GM18907 (cell line): ENCODE results near the gene COPG2.

Experiments
- ATAC-seq: cut with Tn5 transposase; IDR thresholded peaks from one replicate; pipeline ENCODE4 v1.9.1; 2021; ENCODE audit warnings: mild to moderate bottlenecking, moderate library complexity; ENCODE audit not compliant: unreplicated experiment

The COPG2 gene

GRCh38 chr7:130476297-130477150, 192.0 kb downstream of the COPG2 start:
- peak; percentile 90 for ATAC-seq

DNA sequence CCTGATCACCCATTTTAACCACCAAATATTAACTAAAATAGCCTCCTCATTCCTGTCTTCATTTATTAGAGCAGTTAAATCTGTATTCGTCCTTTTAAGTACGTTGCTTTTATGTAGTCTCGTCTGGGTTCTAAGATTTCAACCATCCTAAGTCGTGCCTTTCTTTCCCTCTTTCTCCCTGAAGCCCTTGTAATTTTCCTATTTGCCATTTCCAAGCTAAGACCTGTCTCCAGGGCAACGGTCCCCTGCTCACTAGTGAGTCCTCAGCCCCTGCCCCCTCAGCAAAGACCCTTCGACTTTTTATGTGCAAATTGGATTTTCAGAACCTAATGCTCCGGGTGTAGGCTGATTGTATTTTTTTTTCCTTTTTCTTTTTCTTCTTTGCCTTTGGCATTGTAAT, 192.8 kb downstream of the COPG2 start:
- ATAC-seq: no peak

DNA sequence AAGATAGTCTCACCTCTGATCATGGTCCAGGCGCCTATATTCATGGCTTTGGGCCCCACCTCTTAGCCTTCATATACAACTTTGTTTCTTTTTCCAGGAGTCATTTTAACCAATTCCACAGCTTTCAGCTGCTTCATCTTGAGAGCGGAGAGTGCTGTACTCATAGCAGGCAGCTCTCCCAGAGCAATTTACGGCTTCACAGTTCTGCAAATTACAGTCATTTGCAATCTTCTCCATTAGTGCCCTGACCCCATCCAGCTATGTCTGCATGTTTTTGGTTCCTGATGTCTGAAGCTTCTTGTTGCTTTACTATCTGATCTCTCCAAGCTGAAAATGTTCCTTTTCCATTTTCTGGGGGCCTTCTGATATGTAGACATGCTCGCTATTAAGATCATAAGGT, 194.7 kb downstream of the COPG2 start:
- no peak for ATAC-seq

DNA sequence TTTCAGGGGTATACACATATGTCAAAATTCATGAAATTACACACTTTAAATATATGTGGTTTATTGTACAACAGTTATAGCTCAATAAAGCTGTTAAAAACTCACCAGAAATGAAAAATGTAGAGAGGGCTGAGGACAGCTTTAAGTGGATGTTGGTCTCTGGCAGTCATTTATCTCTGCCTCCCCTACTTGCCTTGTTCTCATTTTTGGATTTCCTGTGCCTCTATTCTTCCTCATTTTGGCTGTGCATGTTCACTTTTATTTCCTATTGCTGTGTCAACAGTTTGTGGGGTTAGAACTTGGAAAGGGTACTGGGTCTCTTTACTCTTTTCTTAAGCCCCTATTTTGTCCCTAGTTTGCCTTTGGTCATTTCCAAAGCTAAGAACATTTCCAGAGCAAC, 195.3 kb downstream of the COPG2 start:
- no peak for ATAC-seq

DNA sequence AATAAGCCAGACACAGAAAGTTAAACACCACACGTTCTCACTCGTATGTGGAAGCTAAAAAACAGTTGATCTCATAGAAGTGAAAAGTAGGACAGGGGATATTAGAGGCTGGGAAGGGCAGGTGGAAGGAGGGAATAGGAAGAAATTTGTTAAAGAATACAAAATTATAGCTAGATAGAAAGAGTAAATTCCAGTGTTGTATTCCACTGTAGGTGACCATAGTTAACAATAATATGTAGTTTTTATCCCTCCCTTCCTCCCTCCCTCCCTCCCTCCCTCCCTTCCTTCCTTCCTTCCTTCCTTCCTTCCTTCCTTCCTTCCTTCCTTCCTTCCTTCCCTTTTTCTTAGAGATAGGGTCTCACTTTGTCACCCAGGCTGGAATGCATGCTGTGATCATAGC, 196.6 kb downstream of the COPG2 start:
- ATAC-seq: no peak

DNA sequence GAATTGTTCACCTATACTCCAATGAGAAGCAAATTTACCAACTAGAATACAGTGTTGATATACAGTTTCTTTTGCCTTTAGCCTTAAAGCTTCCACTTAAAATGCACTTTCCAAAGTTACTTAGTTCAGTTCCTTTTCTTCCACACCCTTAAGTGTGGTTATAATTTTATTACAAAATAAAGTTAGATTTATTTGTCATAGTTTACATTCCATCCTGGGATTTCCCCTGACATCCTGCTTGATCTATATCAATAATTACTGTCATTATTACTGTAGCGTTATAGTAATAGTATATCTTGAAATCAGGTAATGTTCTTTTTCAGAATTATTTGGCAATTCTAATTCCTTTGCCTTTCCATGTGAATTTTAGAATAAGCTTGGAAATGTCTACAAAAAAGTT, 199.9 kb downstream of the COPG2 start:
- ATAC-seq: no peak

DNA sequence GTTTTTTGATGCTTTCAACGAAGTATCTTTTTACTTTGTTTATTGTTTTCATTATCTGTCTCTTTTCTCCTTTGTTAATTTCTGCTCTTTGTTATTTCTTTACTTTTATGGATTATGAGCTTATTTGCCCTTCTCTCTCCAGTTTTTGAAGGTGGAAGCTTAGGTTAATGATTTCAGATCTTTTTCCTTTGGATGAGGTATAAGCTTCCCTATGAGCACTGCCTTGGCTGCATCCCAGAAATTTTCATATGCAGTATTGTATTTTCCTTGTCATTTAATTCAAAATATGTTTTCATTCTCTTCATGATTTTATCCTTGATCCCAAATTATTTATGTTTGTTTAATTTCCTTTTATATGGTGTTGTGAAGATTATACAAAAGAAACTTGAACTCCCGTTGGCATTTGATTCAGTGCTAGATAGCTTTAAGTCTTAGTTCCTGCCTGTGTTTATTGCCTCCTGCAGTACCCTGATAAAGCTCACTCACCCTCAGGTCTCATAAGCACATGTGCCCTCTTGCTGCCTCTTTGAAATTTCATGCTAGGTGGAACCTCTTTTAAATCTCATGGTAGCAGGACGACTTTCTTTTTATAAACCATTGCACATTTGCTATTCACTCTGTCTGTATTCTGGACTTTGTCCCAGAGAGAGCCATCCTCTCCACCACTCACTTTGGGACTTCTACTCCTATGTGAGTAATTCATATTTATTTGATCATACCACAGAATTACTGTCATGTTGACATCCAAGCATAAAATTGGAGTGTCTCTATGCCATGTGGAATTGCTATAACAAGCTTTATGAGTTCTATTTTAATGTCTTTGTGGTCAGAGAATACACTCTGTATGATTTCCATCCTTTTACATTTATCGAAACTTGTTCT, 204.8 kb downstream of the COPG2 start:
- ATAC-seq: no peak

GRCh38 chr7:130461272-130461671, 207.3 kb downstream of the COPG2 start:
- ATAC-seq: no peak

- no peak for ATAC-seq
Observed at GRCh38 chr7:130458257-130458656, 210.3 kb downstream of the COPG2 start.
